RPMI8226 (cell line): ENCODE results near the gene PPIP5K2.
A peak's percentile ranks its signal among the peaks of the same experiment; 100 is the strongest.
"Not testable (repeated sequence)": the region's sequence is repeated elsewhere in the genome, so short reads cannot be mapped to it uniquely, and the experiment has no call there.

Source experiments
- DNase-seq: peaks from one replicate; pipeline ENCODE4 v3.0.0-alpha.2; 2015

PPIP5K2 gene

DNA sequence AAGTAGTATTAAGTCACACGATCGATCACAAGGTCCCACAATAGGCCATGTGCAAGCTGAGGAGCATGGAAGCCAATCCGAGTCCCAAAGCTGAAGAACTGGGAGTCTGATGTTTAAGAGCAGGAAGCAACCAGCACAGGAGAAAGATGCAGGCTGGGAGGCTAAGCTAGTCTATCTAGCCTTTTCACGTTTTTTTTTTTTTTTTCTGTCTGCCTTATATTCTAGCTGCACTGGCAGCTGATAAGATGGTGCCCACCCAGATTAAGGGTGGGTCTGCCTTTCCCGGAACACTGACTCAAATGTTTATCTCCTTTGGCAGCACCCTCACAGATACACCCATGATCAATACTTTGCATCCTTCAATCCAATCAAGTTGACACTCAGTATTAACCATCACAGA is 6.5 kb downstream of the PPIP5K2 start:
- DNase-seq: no peak

DNA sequence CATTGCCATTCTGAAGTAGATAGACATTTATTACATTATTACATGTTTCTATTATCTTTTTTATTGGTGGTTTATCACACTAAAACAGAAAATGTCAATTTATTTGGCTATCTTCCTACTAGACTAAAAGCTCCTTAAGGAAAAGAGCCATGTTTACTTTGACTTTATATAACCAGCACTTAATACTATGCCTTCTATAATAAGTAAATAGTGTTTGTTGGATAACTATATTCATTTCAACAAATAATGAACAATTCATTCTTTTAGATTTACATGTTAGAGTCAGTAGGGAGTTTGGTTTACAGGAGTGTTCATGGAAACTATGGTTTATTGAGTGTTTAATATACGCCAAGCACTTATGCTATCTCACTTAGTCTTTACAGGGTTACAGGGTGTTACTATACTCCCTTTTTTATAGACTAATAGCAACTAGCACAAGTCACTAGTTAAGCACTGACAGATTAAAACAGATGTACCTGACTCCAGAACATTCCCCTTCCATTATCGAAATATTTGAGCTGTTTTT is 7.3 kb downstream of the PPIP5K2 start:
- no peak for DNase-seq

DNA sequence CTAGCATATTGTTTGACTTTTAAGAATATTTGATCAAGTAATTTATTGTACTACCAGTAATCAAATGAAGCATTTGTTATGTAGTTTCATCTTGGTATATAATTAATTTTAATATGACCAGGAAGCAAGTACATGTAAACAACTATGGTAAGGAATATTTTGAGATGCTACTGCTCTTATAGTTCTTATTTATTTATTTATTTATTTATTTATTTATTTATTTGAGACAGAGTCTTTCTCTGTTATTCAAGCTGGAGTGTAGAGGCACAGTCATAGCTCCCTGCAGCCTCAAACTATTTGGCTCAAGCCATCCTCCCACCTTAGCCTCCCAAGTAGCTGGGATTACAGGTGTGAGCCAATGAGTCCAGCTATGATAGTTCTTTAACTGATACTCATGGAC is 8.1 kb downstream of the PPIP5K2 start:
- no peak for DNase-seq

DNA sequence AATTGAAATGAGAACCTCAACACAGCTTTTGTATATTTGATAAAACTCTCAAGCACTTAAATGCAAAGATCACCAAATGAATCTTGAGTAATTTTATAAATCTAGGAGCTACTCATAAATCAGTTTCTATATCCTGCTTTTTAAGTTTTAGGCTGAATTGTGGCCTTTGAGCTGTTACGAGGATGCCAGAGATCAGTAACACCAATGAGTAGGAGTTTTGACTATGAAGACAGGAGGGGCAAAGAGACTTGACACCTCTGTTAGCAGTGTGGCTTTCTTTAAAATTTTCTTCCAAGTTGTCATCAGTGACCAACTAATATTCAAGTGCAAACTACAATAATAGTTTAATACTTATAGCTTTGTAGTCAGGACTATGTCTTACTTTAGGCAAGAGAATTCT is 12.6 kb downstream of the PPIP5K2 start:
- DNase-seq: no peak

DNA sequence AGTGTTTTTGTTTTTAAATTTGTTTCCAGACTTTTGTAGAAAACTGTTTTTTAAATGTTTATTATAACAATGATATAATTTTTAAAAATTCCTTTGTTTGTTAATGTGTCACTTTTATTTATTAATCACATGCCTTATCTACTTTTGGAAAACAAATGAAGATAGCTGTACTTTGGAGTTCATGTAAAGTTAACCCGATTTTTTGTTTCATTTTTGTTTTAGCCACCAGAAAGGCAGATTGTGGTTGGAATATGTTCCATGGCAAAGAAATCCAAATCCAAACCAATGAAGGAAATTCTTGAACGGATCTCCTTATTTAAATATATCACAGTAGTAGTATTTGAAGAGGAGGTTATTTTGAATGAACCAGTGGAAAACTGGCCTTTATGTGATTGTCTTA is 13.1 kb downstream of the PPIP5K2 start:
- DNase-seq: no peak

DNA sequence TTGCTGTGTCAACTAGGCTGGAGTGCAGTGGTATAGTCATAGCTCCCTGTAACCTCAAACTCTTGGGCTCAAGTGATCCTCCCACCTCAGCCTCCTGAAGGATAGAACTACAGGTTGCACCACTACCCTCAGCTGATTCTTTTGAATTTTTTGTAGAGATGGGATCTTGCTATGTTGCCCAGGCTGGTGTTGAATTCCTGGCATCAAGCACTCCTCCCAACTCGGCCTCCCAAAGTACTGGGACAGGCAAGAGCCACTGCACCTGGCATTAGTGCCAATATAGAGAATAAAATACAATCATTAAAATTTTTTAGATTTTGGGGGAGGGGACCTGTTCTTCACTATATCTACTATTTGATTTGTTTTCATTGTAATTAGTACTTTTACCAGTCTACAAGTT is 15.4 kb downstream of the PPIP5K2 start:
- no peak for DNase-seq

DNA sequence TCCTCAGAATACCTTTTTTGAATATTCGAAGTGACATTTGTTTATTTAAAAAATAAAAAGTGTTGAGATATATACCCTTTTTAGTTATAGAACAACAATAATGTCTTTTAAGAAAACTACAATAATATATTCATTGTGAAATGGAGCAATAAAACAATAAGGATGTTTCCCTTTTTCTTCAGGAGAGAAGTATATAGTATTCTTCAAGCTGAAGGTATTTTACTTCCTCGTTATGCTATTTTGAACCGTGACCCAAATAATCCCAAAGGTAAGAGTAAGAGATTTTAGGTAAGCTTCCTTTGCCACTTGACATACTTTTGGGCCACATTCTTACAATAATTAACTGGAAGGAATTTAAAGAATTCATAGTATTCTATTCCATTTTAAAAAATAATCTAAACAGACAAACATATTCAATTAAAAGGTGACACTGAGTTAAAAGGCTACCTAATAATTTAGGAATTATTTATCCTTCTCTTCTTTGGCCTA is 18.1 kb downstream of the PPIP5K2 start:
- DNase-seq: no peak

DNA sequence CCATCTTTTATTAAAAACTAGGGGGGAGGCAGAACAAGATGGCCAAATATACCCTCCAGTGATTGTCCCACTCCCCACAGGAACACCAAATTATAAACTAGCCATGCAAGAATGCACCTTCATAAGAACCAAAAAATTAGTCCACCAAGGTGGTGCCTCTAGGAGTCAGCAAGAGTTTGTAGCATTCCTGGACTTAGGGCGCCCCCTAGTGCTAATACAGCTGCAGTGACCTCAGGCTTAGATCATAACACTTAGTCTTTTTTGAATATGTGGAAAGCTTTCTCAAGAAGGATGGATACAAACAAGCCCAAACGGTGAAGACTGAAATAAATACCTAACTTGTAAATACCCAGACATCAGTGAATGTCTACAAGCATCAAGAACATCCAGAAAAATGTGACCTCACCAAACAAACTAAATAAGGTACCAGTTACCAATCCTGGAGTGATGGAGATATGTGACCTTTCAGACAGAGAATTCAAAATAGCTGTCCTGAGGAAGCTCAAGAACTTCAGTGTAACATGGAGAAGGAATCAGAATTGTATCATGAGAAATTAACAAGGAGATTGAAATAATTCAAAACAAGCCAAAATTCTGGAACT is 19.3 kb downstream of the PPIP5K2 start:
- DNase-seq: peak; percentile 85

DNA sequence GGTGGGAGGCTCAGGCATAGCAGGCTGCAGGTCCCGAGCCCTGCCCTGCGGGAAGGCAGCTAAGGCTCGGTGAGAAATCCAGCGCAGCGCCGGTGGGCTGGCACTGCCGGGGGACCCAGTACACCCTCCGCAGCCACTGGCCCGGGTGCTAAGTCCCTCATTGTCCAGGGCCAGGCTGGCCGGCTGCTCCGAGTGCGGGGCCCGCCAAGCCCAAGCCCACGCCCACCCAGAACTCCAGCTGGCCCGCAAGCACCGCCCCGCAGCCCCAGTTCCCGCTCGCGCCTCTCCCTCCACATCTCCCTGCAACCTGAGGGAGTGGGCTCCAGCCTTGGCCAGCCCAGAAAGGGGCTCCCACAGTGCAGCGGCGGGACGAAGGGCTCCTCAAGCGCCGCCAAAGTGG is 22.0 kb downstream of the PPIP5K2 start:
- not testable (repeated sequence) for DNase-seq

DNA sequence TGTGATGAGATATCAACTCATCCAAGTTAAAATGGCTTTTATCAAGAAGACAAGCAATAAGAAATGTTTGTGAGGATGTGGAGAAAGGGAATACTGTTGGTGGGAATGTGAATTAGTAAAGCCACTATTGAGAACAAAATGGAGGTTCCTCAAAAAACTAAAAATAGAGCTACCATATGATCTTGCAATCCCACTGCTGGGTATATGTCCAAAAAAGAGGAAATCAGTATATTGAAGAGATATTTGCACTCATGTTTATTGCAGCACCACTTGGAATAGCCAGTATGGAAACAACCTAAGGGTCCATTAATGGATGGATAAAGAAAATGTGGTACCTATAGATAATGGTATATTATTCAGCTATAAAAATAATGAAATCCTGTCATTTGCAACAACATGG is 25.1 kb downstream of the PPIP5K2 start:
- DNase-seq: no peak

DNA sequence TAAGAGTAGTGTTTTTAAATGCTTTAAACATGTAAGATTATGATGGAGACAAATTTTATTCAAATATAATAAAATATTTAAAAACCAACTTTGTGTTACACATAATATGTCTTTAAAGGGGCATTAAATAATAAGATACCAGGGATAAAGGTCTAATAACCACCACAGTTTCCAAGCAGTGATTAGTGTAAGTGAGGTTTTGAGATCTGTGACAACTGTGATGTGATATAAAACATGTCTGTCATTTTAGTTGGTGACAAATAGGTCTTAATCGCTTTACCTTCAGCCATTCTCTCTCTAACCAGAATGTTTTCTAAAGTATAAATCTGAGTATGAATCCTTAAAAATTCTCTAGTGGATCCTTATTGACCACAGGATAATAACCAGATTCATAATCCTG is 28.1 kb downstream of the PPIP5K2 start:
- no peak for DNase-seq

DNA sequence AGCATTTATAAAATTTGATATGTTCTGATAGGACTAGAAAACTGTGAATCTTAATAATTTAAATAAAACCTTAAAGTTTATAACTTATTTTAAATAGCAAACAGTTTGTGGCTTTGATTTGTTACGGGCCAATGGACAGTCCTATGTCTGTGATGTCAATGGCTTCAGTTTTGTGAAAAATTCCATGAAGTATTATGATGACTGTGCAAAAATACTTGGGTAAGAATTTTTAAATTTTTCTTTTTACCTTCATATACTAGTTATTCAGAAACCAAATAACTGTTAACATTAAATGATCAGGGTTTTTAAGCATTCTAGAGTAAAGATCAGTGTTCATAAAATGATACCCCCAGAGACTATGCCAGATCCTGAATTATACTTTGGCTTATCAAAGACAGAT is 31.1 kb downstream of the PPIP5K2 start:
- no peak for DNase-seq

DNA sequence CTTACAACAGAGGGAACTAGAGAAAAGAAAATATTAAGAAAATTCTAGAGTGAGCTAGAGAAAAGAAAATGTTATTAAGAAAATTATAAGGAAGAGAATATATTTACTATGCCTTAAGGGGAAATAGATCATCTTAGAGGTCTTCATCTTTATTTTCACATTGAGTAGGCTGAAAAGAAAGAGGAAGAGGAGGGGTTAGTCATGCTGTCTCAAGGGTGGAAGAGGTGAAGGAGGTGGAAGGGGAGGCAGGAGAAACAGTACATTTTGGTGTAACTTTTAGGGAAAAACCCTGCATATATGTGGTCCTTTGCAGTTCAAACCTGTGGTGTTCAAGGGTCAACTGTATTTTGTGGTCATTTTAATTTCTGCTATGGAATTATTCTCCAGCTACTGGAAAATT is 46.6 kb downstream of the PPIP5K2 start:
- DNase-seq: no peak

DNA sequence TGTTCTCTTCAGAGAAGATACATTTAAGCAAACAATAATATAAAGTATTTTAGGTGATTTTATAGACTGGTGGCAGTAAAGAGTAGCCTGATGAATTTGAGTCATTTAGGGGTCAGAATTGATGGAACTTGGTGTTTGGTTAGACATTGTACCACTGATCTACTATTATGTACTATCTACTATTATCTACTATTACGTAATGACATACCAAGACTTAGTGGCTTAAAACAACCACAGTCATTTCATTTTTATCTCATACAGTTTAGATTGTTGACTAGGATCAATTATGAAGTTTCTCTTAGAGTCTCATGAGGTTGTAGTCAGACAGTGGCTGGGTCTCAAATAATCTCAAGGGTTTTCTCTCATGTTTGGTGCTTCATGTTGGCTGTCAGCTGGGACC is 54.0 kb downstream of the PPIP5K2 start:
- DNase-seq: no peak

DNA sequence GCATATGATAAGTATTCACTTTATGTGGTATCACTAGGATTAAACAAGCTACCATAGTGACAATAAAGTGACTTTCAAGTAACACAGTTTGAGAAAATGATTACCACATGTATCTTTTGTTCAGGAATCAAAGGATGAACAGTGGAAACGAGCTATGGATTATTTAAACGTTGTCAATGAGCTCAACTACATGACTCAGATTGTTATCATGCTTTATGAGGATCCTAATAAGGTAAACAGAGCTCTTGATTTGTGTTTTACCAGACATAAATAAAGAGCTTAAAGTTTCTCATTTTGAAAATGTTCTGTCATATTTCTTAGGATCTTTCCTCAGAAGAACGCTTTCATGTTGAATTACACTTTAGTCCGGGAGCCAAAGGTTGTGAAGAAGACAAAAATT is 57.4 kb downstream of the PPIP5K2 start:
- no peak for DNase-seq

DNA sequence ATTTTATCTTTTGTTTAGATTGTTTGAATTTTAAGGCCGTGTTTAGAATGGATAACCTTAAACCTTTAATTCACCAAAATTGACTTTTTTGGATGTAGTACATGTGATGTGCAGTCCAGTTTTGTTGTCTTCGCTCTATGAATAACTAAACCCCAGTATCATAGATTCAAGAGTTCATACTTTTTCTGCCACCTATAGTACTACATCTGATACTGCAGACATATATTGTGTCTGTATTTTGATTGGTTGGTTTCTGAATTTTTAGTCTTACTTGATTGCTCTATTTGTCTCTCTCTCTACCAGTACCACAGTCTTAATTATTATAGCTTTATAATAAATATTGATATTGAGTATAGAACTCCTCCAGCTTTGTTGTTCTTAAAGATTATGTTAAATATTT is 58.1 kb downstream of the PPIP5K2 start:
- DNase-seq: no peak

DNA sequence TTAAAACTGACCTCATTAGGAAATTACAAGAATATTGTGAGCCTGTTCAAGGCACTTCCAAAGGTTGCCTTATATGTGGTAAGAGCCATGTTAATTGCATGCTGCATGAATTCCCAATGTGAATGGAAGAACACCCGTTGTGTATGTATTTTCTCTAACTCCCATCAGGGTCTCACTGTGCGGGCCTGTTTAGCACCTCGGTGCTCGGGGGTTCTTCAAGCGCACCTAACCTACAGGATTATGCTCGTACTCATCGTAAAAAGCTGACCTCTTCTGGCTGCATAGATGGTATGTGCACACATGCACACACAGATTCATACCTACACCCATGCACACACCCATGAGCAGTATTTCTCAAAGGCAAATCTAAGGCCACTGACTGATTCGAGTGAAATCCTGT is 66.1 kb downstream of the PPIP5K2 start:
- DNase-seq: no peak

DNA sequence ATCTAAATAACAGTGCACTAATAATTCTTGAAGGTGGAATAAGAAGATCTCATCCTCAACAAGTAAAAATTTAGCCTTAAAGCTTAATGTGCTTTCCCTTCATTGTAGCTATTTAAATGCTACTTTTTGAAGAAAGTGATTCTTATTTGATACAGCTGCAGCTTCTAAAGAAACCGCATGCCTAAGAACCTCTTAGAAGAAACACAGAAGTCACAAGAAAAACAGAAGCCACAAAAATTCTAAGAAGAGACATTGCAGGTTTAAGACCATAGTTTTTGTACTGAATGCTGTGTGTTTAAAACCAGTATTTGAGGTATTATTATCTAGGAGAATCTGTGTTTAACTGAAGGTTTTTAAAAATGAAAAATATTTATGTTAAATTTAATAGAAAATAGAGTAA is 68.3 kb downstream of the PPIP5K2 start:
- DNase-seq: no peak

DNA sequence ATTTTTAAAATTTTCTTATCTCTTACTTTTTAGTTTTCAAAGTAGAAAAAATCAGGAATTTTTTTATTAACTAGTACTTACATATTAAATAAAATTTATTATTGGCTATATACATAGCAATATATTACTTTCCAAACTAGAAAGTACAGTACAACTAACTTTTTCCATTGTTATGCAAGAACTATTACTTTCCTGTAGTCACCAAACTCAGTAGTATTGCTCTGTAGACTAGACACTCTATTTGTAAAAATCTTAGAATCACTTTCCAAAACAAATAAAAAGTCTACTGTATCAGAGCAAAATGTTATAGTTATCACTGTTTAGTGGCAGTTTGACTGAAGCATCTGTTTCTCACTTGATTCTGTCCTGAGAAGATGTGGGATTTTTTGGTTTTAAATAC is 83.1 kb downstream of the PPIP5K2 start:
- no peak for DNase-seq

DNA sequence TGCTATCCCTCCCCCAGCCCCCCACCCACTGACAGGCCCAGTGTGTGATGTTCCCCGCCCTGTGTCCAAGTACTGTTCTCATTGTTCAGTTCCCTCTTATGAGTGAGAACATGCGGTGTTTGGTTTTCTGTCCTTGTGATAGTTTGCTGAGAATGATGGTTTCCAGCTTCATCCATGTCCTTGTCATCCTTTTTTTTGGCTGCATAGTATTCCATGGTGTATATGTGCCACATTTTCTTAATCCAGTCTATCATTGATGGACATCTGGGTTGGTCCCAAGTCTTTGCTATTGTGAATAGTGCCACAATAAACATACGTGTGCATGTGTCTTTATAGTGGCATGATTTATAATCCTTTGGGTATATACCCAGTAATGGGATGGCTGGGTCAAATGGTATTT is 84.9 kb downstream of the PPIP5K2 start:
- not testable (repeated sequence) for DNase-seq

DNA sequence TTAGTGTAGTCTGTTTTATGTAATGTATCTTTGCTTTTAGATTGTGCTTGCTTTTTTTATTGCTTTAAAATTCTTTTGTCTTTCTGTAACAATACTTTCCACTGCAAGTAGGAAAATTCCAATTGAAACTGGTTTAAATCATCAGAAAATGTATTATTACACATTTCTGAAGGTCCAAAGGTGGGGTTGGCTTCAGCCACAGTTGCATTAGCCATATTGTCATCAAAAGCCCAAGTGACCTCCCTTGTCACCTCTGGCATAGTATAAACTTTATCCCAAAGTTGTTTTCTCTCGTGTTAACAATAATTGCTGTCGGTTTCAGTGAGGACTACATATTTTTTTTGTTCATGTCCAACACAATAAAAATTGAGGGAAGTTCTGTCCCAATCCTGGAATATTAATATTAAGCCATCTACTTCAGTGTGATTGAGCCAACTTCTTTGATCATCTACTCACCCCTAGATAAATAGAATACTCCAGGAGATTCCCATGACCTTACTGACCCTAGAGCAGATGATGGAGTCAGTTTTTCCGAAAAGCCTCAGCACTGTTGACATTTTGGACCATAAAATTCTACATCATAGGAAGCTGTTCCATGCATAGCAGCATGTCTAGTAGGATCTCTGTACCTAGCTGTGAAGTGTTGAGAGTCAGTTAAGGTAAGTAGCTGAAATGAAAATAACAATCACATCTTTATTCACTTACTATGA is 86.0 kb downstream of the PPIP5K2 start:
- DNase-seq: no peak

DNA sequence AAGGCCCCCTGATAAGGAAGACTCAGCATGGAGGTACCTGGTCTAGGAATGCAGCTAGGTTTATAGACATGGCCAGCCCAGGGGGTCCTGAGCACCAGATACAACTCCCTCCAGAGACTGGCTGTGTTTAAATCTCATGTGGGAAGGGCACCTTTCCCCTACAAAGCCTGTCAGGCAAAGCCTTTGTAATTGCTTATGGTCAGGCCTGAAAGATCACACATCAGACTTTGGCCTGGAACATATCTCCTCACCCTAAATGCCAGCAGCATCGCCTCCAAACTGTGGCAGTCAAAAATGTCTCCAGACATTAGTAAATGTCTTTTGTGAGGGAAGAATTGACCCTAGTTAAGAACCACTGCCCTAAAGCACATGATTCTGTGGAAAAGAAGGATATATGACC is 86.9 kb downstream of the PPIP5K2 start:
- DNase-seq: no peak

DNA sequence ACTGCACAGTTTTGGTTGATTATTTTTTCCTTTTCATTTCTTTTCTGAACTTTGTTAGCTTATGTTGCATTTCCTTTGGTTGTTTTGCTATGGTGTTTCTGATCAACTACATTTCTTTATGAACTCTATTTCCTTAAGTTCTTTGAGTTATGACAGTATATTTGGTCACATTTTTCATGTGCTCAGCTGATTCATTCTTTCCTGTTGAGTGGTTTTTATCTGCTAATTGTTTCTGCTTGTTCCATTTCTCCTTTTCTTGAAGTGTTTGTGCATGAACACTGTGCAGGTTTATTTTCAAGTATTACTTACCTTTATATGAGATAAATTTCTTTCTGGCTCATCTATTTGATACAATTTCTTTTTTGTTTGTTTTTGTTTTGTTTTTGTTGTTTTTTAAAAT is 87.6 kb downstream of the PPIP5K2 start:
- DNase-seq: no peak

DNA sequence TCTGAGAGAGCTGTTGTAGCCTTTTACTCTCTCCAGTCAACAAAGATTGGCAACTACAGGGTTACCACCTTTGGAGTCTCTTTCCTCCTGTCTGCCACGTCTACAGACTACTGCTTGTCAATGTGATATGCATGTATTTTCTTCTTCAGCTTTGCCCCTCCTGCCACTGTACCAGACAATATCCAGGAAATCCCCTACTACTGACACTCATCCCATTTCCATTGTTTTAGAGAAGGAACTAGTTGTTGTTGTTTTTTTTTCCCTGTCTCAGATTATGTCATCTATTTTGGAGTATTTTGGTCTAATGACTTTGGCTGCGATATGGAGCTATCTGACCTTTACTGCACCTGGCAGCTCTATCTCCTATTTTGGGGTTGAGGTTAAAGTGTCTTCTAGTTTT is 88.4 kb downstream of the PPIP5K2 start:
- DNase-seq: no peak

DNA sequence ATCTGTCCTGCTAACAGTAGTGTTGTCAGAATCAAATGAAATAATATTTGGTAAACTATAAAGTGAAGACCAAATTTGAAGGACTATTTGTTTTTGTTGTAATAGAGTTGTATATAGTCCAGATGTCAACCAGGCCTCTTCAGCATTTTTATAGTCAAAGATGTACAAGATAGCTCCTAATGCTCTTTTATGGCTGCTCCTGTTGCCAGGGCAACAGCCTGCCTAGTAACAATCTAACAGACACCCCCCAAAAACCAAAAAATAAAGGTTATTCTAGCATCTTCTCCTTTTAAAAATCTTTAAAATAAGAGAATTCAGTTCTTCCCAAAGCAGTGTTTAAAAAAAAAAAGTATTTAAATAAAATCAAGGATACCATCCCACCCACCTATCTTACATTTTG is 89.0 kb downstream of the PPIP5K2 start:
- no peak for DNase-seq
